Cardiac muscle cell (in vitro differentiated cells and primary cell): ENCODE measurements around the gene TCFL5. TPM values are rescaled to one million over a fixed set of nuclear protein-coding genes. Genes with fewer than 3 reads are reported as not detected.

Source experiments
- DNase-seq, 2 donors: peaks; one replicate each; pipeline versions ENCODE4 v3.0.0 to v3.0.0-alpha.2; 2010 to 2017; ENCODE audit warnings: low read depth in 1 of 2, low spot score in 1 of 2
- H3K27ac ChIP-seq: fragments of 200-600 bp; sonication (generic); 2 replicates; pipeline ENCODE4 v1.5.1; 2016
- H3K27me3 ChIP-seq: fragments of 200-600 bp; sonication (generic); 2 replicates; pipeline ENCODE4 v1.6.0; 2016; ENCODE audit warnings: control low read depth
- H3K36me3 ChIP-seq: fragments of 200-600 bp; sonication (generic); 2 replicates; pipeline ENCODE4 v1.5.1; 2016; ENCODE audit warnings: control low read depth
- H3K4me1 ChIP-seq: fragments of 200-600 bp; sonication (generic); 2 replicates; pipeline ENCODE4 v1.8.1; 2017; ENCODE audit warnings: low read depth, mild to moderate bottlenecking, mixed run types
- H3K4me3 ChIP-seq: fragments of 200-600 bp; sonication (generic); 2 replicates; pipeline ENCODE4 v1.5.1; 2016; ENCODE audit warnings: mild to moderate bottlenecking
- H3K9me3 ChIP-seq: fragments of 200-600 bp; sonication (generic); 2 replicates; pipeline ENCODE4 v1.5.1; 2017; ENCODE audit warnings: low read depth, mild to moderate bottlenecking, control low read depth
- polyA plus RNA-seq: library from polyadenylated mRNA; unstranded; fragments of >200 nt; fragmentation: Nextera tagmentation; extraction: Ambion mirVana; gene quantifications from 2 replicates; pipeline ENCODE4 v1.2.1, GENCODE V29; 2016
- total RNA-seq: library from RNA; depleted of rRNA; stranded (reverse); fragments of >200 nt; gene quantifications from 2 replicates; pipeline ENCODE4 v1.2.3, GENCODE V29; 2016
- TF ChIP-seq, protein P1 (sequence below): IDR thresholded peaks from 2 replicates; pipeline ENCODE4 v1.5.1; 2012; ENCODE audit warnings: low read depth, mild to moderate bottlenecking, low read length

The TCFL5 gene
- total and polyA plus RNA-seq, 2 experiments from 2014 or later: 6.6 to 8.1 TPM

DNA sequence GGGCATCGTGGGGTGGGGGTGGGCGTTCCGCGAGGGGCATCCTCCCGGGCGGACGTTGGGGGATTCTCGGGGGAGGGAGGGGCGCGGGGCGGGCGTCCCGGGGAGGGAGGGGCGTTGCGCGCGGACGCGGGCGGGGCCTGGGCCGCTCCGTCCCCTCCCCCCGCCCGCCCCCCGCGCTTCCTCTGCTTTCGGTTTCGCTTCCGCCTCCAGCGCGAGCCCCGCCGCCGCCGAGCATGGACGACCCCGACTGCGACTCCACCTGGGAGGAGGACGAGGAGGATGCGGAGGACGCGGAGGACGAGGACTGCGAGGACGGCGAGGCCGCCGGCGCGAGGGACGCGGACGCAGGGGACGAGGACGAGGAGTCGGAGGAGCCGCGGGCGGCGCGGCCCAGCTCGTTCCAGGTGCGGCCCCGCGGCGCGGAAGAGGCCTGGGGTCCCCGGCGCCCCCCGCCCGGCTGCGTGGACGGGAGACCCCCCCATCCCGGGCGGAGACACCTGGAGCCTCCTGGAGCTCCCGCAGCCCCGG lies 56.9 kb downstream of the TCFL5 start, which contains the start of gene OGFR:
Gene OGFR (plus strand): TSS at position 209 of the 528 bp plus-strand sequence. CDS start 25 bp downstream, at position 234.
- H3K36me3 ChIP-seq: peaks cover 17% of the 10 kb centered on the region
- no peaks in the 10 kb centered on the region for H3K27me3 ChIP-seq
- H3K27ac ChIP-seq: no peak within 1 kb of the TSS
- H3K4me3 ChIP-seq: peak within 1 kb of the TSS; percentile 100
- TF ChIP-seq, protein P1, sequence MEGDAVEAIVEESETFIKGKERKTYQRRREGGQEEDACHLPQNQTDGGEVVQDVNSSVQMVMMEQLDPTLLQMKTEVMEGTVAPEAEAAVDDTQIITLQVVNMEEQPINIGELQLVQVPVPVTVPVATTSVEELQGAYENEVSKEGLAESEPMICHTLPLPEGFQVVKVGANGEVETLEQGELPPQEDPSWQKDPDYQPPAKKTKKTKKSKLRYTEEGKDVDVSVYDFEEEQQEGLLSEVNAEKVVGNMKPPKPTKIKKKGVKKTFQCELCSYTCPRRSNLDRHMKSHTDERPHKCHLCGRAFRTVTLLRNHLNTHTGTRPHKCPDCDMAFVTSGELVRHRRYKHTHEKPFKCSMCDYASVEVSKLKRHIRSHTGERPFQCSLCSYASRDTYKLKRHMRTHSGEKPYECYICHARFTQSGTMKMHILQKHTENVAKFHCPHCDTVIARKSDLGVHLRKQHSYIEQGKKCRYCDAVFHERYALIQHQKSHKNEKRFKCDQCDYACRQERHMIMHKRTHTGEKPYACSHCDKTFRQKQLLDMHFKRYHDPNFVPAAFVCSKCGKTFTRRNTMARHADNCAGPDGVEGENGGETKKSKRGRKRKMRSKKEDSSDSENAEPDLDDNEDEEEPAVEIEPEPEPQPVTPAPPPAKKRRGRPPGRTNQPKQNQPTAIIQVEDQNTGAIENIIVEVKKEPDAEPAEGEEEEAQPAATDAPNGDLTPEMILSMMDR: no peak
- no peaks in the 10 kb centered on the region for H3K9me3 ChIP-seq
- H3K4me1 ChIP-seq: peaks cover 8% of the 10 kb centered on the region
- DNase-seq: peak; percentile 58 to 62

DNA sequence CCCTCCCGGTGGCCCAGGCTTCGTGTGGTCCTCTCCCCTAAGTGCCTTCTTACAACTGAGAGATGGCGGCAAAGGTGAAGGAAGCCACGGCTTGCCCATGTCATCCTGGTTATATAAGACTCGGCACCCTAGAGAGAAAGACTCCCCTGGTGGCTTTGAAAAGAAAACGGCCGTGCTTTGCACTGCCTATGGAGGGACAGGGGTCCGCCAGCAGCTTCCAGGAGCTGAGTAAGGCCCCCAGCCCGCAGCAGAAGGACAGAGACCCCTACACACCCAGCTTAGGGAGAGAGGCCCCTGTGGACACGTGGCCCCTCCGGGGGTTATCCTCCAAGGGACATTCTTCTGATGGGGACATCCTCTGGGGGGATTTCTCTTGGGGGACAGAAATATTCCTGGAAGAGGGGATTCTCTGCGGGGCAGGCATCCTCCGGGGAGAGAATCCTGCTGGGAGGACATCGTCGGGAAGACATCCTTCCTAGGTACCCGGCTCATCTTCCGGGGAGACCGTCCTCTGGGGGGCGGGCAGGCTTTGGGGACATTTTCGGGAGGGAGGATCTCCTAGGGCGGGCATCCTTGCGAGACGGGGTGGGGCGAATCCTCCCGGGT lies 57.5 kb downstream of the TCFL5 start:
- Histone ChIP-seq H3K36me3 (peaks cover 21% of the 10 kb centered on the region), H3K4me3 (peak overlapping the region; percentile 100), H3K27me3 (no peaks in the 10 kb centered on the region), H3K27ac (no peak overlapping the region), H3K4me1 (peaks cover 8% of the 10 kb centered on the region), H3K9me3 (no peaks in the 10 kb centered on the region)
- TF ChIP-seq, protein P1: no peak
- no peak for DNase-seq

DNA sequence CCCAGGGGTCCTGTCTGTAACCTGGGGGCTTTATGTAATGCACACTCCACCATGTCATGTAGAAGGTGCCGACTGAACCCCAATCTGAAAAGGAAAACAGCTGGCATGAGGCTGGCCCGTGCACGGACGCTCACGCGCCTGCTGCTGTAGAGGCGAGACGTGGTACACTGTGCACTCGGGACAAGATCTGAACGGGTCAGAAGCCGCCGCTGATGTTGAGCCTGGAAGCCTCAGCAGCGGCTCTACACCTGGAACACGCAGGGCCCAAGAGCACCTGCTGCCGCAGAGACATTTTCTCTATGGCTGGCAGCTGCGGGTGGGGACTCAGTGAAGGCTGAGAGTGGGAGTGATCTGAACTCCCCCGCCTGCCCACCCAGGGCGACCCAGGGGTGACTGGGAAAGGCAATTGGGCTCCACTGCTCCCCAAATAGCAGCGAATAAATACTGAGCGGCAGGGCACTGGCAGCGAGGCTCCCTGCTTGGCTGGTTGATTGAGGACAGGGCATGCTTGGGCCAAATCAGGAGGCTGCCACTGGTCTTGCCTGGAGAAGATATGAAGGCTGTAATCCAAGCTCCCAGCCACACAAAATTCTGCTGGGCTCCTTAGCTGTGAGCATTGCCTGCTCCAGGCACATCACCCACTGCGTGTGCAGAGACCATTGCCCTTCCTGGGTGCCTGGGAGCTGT lies 59.5 kb downstream of the TCFL5 start:
- H3K27ac ChIP-seq: no peak overlapping the region
- no peak for DNase-seq
- no peaks in the 10 kb centered on the region for H3K27me3 ChIP-seq
- H3K9me3 ChIP-seq: no peaks in the 10 kb centered on the region
- peaks cover 8% of the 10 kb centered on the region for H3K4me1 ChIP-seq
- TF ChIP-seq, protein P1: no peak
- H3K36me3 ChIP-seq: peaks cover 23% of the 10 kb centered on the region
- no peak overlapping the region for H3K4me3 ChIP-seq

DNA sequence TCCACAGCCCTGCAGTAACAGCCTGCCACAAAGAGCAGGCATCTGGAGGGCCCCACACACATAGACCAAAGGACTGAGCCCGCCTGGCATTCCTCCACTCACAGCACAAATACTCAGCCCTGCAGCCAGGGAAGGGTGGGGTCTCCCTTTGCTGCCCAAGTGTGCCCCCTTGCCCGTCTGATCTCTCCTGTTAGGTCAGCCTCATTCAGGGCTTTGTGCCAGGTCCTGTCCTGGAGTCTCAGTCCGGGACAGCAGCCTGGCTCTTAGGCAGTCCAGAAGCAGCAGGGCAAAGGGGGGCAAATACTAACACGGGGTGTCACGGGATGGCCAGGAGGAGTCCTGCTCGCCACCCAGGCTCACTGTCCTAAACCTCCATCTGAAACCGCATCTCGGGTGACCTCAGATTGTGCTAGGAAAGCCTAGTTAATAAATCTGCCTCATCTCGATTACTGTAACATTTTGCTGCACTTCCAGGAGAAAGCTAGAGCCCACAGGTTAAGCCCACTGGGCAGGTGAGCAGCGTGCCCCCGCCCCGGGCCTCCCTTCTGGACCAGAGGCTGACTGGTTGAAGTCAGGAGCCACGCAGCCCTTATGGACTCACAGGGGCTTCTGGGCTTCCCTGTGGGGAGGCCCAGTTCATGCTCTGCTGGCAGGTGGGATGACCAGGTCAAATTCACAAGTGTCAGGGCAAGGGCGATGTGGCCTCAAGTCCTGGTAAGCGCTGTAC lies 60.2 kb downstream of the TCFL5 start:
- Histone ChIP-seq H3K9me3 (no peaks in the 10 kb centered on the region), H3K27ac (no peak overlapping the region), H3K4me1 (peaks cover 8% of the 10 kb centered on the region), H3K36me3 (peaks cover 23% of the 10 kb centered on the region), H3K4me3 (no peak overlapping the region), H3K27me3 (no peaks in the 10 kb centered on the region)
- TF ChIP-seq, protein P1: no peak
- no peak for DNase-seq
